Hematopoietic multipotent progenitor cell (in vitro differentiated cells): Measurements from ENCODE around the gene WIPF1. TPM values are rescaled to one million over a fixed set of nuclear protein-coding genes. Genes with fewer than 3 reads are reported as not detected.

Experiments used
- small RNA-seq: library from RNA; depleted of rRNA; stranded (forward); fragments of <200 nt; gene quantifications from one replicate; pipeline ENCODE3, GENCODE V24; 2012
- total RNA-seq: library from RNA; depleted of rRNA; stranded (reverse); fragments of >200 nt; gene quantifications from one replicate; pipeline ENCODE4 v1.2.3, GENCODE V29; 2012

The WIPF1 gene
- total RNA-seq, 1 donor, result 26.7 TPM

Small RNA genes within 50 kb of the gene (small RNA-seq; reads per million reads assigned to genes)
- gene RNU6-5P, result not detected

Other genes with a start within 250 kb of the WIPF1 start
- gene SCRN3, start 202.1 kb downstream of the WIPF1 start, total RNA-seq, result 17.5 TPM
- gene GPR155, start 110.8 kb downstream of the WIPF1 start, total RNA-seq, result 2.7 TPM
- not detected for gene CHRNA1, start 166.7 kb upstream of the WIPF1 start, total RNA-seq